OCI-LY1 (cell line): ENCODE results near the gene ARHGEF12.

Source experiments
- EZH2 ChIP-seq: fragments of 200-600 bp; sonication (generic), shearing (Covaris generic); IDR thresholded peaks from 2 replicates; pipeline ENCODE4 v1.8.0; 2017; ENCODE audit warnings: borderline replicate concordance, mixed run types, mild to moderate bottlenecking, antibody characterized with exemption, low read length, moderate library complexity, mixed read lengths
- TF ChIP-seq, protein P1 (sequence below): fragments of 200-600 bp; sonication (generic), shearing (Covaris generic); IDR thresholded peaks from 2 replicates; pipeline ENCODE4 v1.5.1; 2017; ENCODE audit warnings: mild to moderate bottlenecking, antibody characterized with exemption, low read length, moderate library complexity, mixed read lengths

GRCh38 chr11:120523196-120523595 is 187.0 kb downstream of the ARHGEF12 start:
- TF ChIP-seq, protein P1, sequence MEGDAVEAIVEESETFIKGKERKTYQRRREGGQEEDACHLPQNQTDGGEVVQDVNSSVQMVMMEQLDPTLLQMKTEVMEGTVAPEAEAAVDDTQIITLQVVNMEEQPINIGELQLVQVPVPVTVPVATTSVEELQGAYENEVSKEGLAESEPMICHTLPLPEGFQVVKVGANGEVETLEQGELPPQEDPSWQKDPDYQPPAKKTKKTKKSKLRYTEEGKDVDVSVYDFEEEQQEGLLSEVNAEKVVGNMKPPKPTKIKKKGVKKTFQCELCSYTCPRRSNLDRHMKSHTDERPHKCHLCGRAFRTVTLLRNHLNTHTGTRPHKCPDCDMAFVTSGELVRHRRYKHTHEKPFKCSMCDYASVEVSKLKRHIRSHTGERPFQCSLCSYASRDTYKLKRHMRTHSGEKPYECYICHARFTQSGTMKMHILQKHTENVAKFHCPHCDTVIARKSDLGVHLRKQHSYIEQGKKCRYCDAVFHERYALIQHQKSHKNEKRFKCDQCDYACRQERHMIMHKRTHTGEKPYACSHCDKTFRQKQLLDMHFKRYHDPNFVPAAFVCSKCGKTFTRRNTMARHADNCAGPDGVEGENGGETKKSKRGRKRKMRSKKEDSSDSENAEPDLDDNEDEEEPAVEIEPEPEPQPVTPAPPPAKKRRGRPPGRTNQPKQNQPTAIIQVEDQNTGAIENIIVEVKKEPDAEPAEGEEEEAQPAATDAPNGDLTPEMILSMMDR = no peak
- no peak for TF ChIP-seq EZH2
